ENCODE results near the gene KCNH4. TPM values are rescaled to one million over a fixed set of nuclear protein-coding genes. Genes with fewer than 3 reads are reported as not detected.

Gene KCNH4
- total and polyA plus RNA-seq, 2 of the 13 experiments (the other 11 are each of a cell fraction or from before 2014, with no cell fraction given) = 0.01 to 0.09 TPM

- TF ChIP-seq PRDM15 (CRISPR knock-in tag; IDR thresholded peaks at IDR 0.05) (no peak), ZNF282 (IDR thresholded peaks at IDR 0.05; ENCODE audit: partially characterized antibody) (no peak), MAFG (CRISPR knock-in tag; IDR thresholded peaks at IDR 0.05) (no peak), ZNF367 (CRISPR knock-in tag; IDR thresholded peaks at IDR 0.05; ENCODE audit: borderline replicate concordance) (no peak), ZNF33B (CRISPR knock-in tag; IDR thresholded peaks at IDR 0.05) (no peak), TFAP4 (IDR thresholded peaks at IDR 0.05; ENCODE audit: borderline replicate concordance, low read depth) (peak; percentile 98), ZNF33A (CRISPR knock-in tag; IDR thresholded peaks at IDR 0.05; ENCODE audit: borderline replicate concordance) (no peak), ZBTB7B (CRISPR knock-in tag; IDR thresholded peaks at IDR 0.05) (peak; percentile 6; the same call in 1 of the 2 replicates), ZNF709 (CRISPR knock-in tag; IDR thresholded peaks at IDR 0.05) (peak; percentile 63; the same call in 1 of the 2 replicates), TMF1 (CRISPR knock-in tag; IDR thresholded peaks at IDR 0.05; ENCODE audit: low read depth) (no peak), HNRNPL (IDR thresholded peaks at IDR 0.05; ENCODE audit: low read depth, low read length) (no peak), ZNF850 (CRISPR knock-in tag; conservative IDR thresholded peaks at IDR 0.05) (no peak), HNF1B (CRISPR knock-in tag; IDR thresholded peaks at IDR 0.05) (peak; percentile 79), NCOA2 (CRISPR knock-in tag; IDR thresholded peaks at IDR 0.05) (peak; percentile 50; the same call in 1 of the 2 replicates), RBAK (CRISPR knock-in tag; IDR thresholded peaks at IDR 0.05) (no peak), PHF20 (CRISPR knock-in tag; IDR thresholded peaks at IDR 0.05) (no peak; the same call in 1 of the 2 replicates), KAT8 (CRISPR knock-in tag; IDR thresholded peaks at IDR 0.05) (peak; percentile 83), PAX8 (CRISPR knock-in tag; IDR thresholded peaks at IDR 0.05; ENCODE audit: borderline replicate concordance) (no peak), HIC2 (CRISPR knock-in tag; IDR thresholded peaks at IDR 0.05; ENCODE audit: low read depth) (no peak; the same call in 1 of the 2 replicates), ZNF253 (CRISPR knock-in tag; IDR thresholded peaks at IDR 0.05; ENCODE audit: borderline replicate concordance) (no peak), ZSCAN31 (CRISPR knock-in tag; IDR thresholded peaks at IDR 0.05; ENCODE audit: low read depth) (no peak)
Measured at GRCh38 chr17:42135664-42136653, 45.0 kb downstream of the KCNH4 start (continued).

Measured in HepG2 (cell line).